Gastrocnemius medialis (tissue), 4 donors: ENCODE measurements around the gene AKR1C1.

Experiments
- POLR2A ChIP-seq, 2 donors: fragments of 450-650 bp; IDR thresholded peaks; one replicate each; pipeline ENCODE4 v1.6.1; 2017; ENCODE audit warnings: antibody characterized with exemption in 2 of 2, mild to moderate bottlenecking in 2 of 2, moderate library complexity in 2 of 2
- TF ChIP-seq, protein P1 (sequence below), 5 experiments: fragments of 450-650 bp in 3 of 5; fragments of 200-600 bp in 2 of 5; sonication (generic) in 2 of 5; IDR thresholded peaks in 4 of 5; conservative IDR thresholded peaks in 1 of 5; 1 replicate in 4 of 5; 2 replicates in 1 of 5; pipeline ENCODE4 v1.5.1; 2016 to 2019; ENCODE audit warnings: antibody characterized with exemption in 5 of 5, mild to moderate bottlenecking in 3 of 5, moderate library complexity in 3 of 5

DNA sequence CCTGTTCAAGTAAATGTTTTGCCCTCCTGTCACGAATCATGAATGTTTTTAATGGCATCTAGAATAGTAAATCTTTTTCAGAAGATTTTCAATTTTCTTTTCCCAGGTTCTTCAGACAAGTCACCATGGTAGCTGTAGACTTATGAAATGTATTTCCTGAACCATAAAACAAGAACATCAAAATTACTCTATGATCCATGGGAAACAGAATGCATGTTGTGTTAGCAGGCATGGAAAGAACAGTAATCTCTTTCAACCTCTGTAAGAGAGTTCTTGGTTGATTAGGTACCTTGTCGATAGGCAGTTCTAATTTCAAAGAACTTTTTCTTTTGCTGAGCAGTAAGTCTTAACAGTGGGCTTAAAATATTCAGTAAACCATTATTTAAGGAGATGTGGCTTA lies 17.6 kb downstream of the AKR1C1 start:
- TF ChIP-seq, protein P1, sequence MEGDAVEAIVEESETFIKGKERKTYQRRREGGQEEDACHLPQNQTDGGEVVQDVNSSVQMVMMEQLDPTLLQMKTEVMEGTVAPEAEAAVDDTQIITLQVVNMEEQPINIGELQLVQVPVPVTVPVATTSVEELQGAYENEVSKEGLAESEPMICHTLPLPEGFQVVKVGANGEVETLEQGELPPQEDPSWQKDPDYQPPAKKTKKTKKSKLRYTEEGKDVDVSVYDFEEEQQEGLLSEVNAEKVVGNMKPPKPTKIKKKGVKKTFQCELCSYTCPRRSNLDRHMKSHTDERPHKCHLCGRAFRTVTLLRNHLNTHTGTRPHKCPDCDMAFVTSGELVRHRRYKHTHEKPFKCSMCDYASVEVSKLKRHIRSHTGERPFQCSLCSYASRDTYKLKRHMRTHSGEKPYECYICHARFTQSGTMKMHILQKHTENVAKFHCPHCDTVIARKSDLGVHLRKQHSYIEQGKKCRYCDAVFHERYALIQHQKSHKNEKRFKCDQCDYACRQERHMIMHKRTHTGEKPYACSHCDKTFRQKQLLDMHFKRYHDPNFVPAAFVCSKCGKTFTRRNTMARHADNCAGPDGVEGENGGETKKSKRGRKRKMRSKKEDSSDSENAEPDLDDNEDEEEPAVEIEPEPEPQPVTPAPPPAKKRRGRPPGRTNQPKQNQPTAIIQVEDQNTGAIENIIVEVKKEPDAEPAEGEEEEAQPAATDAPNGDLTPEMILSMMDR (IDR thresholded peaks at IDR 0.05 in 4 of 5, conservative IDR thresholded peaks at IDR 0.05 in 1 of 5) = no peak
- no peak for TF ChIP-seq POLR2A (IDR thresholded peaks at IDR 0.05)
